SU-DHL-6 (cell line): Measurements from ENCODE around the gene RNF186.

Source experiments
- H2AFZ ChIP-seq: fragments of 200-600 bp; sonication (generic); 2 replicates; pipeline ENCODE4 v1.6.1; 2014; ENCODE audit warnings: low read depth, mild to moderate bottlenecking, moderate library complexity, mixed read lengths, antibody characterized with exemption, low read length; ENCODE audit not compliant: severe bottlenecking
- H3F3A ChIP-seq: fragments of 200-600 bp; shearing (Covaris generic); 2 replicates; pipeline ENCODE4 v1.6.0; 2016; ENCODE audit warnings: antibody characterized with exemption, mild to moderate bottlenecking; ENCODE audit not compliant: insufficient read depth
- H3K27ac ChIP-seq: fragments of 200-600 bp; sonication (generic); 2 replicates; pipeline ENCODE4 v1.5.1; 2016; ENCODE audit warnings: low read depth, mild to moderate bottlenecking, low read length, moderate library complexity, mixed read lengths
- H3K27me3 ChIP-seq: fragments of 200-600 bp; sonication (generic), shearing (Covaris generic); 2 replicates; pipeline ENCODE4 v1.6.0; 2014; ENCODE audit warnings: mild to moderate bottlenecking, low read length
- H3K36me3 ChIP-seq: fragments of 200-600 bp; sonication (generic); 2 replicates; pipeline ENCODE4 v1.6.1; 2014; ENCODE audit warnings: mild to moderate bottlenecking, low read length, mixed read lengths
- H3K4me2 ChIP-seq: fragments of 300-600, 200-600 bp; shearing (Covaris generic), sonication (generic); 2 replicates; pipeline ENCODE4 v1.6.0; 2014; ENCODE audit warnings: low read length, low read depth, mild to moderate bottlenecking; ENCODE audit not compliant: poor library complexity, severe bottlenecking
- H3K4me3 ChIP-seq: fragments of 200-600 bp; sonication (generic); 2 replicates; pipeline ENCODE4 v1.5.1; 2014; ENCODE audit warnings: antibody characterized with exemption, low read length, mild to moderate bottlenecking, mixed read lengths; ENCODE audit not compliant: insufficient read depth, poor library complexity, severe bottlenecking
- H3K79me2 ChIP-seq: fragments of 200-600 bp; sonication (generic); 2 replicates; pipeline ENCODE4 v1.6.1; 2014; ENCODE audit warnings: mild to moderate bottlenecking, low read length, moderate library complexity; ENCODE audit not compliant: insufficient read depth
- H3K9ac ChIP-seq: fragments of 200-600 bp; sonication (generic); 2 replicates; pipeline ENCODE4 v1.7.0; 2014; ENCODE audit warnings: mild to moderate bottlenecking, low read length
- H3K9me2 ChIP-seq: fragments of 200-600 bp; sonication (generic); replicated peaks from 2 replicates; pipeline ENCODE4 v1.6.1; 2014; ENCODE audit warnings: low read length; ENCODE audit not compliant: insufficient read depth
- H3K9me3 ChIP-seq: fragments of 200-600 bp; sonication (generic); 2 replicates; pipeline ENCODE4 v1.6.1; 2014; ENCODE audit warnings: low read length, mixed read lengths; ENCODE audit not compliant: insufficient read depth
- H4K20me1 ChIP-seq: fragments of 200-600 bp; sonication (generic); 2 replicates; pipeline ENCODE4 v1.6.1; 2014; ENCODE audit warnings: low read depth, mild to moderate bottlenecking, antibody characterized with exemption, low read length, moderate library complexity, mixed read lengths
- CTCF ChIP-seq: fragments of 200-600 bp; sonication (generic); IDR thresholded peaks from one replicate; pipeline ENCODE4 v1.5.1; 2017; ENCODE audit warnings: antibody characterized with exemption, mild to moderate bottlenecking, low read length, moderate library complexity; ENCODE audit not compliant: insufficient read depth, poor library complexity, severe bottlenecking
- EZH2phosphoT487 ChIP-seq: fragments of 200-600 bp; sonication (generic), shearing (Covaris generic); conservative IDR thresholded peaks from 2 replicates; pipeline ENCODE4 v1.6.1; 2018; ENCODE audit warnings: mild to moderate bottlenecking, antibody characterized with exemption, low read length, moderate library complexity, mixed read lengths

The RNF186 gene

GRCh38 chr1:19769211-19769932, 45.7 kb downstream of the RNF186 start:
- H3K9ac ChIP-seq = no peak overlapping the region
- no peak overlapping the region for H3K27ac ChIP-seq
- no peak for TF ChIP-seq EZH2phosphoT487
- no peak for TF ChIP-seq CTCF
- H3K36me3 ChIP-seq = no peaks in the 10 kb centered on the region
- H3K79me2 ChIP-seq = no peaks in the 10 kb centered on the region
- no peak overlapping the region for H3K4me2 ChIP-seq
- no peak overlapping the region for H2AFZ ChIP-seq
- no peaks in the 10 kb centered on the region for H3K27me3 ChIP-seq
- H3F3A ChIP-seq = no peaks in the 10 kb centered on the region
- no peaks in the 10 kb centered on the region for H3K9me2 ChIP-seq
- H3K4me3 ChIP-seq = no peak overlapping the region
- no peaks in the 10 kb centered on the region for H3K9me3 ChIP-seq
- H4K20me1 ChIP-seq = no peaks in the 10 kb centered on the region

- Histone ChIP-seq H4K20me1 (no peaks in the 10 kb centered on the region), H3K79me2 (no peaks in the 10 kb centered on the region), H2AFZ (no peak overlapping the region), H3K27me3 (no peaks in the 10 kb centered on the region), H3K4me3 (no peak overlapping the region), H3K27ac (no peak overlapping the region), H3K9me2 (no peaks in the 10 kb centered on the region), H3F3A (no peaks in the 10 kb centered on the region), H3K4me2 (no peak overlapping the region), H3K36me3 (no peaks in the 10 kb centered on the region), H3K9ac (no peak overlapping the region), H3K9me3 (no peaks in the 10 kb centered on the region)
- TF ChIP-seq CTCF (no peak), EZH2phosphoT487 (no peak)
These were observed 46.5 kb downstream of the RNF186 start for GRCh38 chr1:19768353-19769210.

GRCh38 chr1:19765623-19766022, 49.5 kb downstream of the RNF186 start:
- H4K20me1 ChIP-seq = no peaks in the 10 kb centered on the region
- no peaks in the 10 kb centered on the region for H3K36me3 ChIP-seq
- no peaks in the 10 kb centered on the region for H3K79me2 ChIP-seq
- H3F3A ChIP-seq = no peaks in the 10 kb centered on the region
- no peaks in the 10 kb centered on the region for H3K27me3 ChIP-seq
- no peak overlapping the region for H3K9ac ChIP-seq
- no peak overlapping the region for H3K4me3 ChIP-seq
- TF ChIP-seq EZH2phosphoT487 (no peak), CTCF (no peak)
- no peak overlapping the region for H3K27ac ChIP-seq
- H3K9me3 ChIP-seq = no peaks in the 10 kb centered on the region
- no peak overlapping the region for H3K4me2 ChIP-seq
- H2AFZ ChIP-seq = no peak overlapping the region
- H3K9me2 ChIP-seq = no peaks in the 10 kb centered on the region
